ENCODE data around the gene MN1.

Gene MN1

GRCh38 chr22:27799015-27799826 is 2.3 kb downstream of the MN1 start:
- no peak for DNase-seq (ENCODE audit: low read depth)

GRCh38 chr22:27798511-27799014 is 3.0 kb downstream of the MN1 start:
- no peak for DNase-seq (ENCODE audit: low read depth)

- DNase-seq (ENCODE audit: low read depth): no peak
Observed at GRCh38 chr22:27797520-27798391, 3.8 kb downstream of the MN1 start.

- no peak for DNase-seq (ENCODE audit: low read depth)
Observed at GRCh38 chr22:27796829-27797519, 4.6 kb downstream of the MN1 start.

GRCh38 chr22:27795696-27796517 is 5.6 kb downstream of the MN1 start:
- no peak for DNase-seq (ENCODE audit: low read depth)

- no peak for DNase-seq (ENCODE audit: low read depth)
Observed at GRCh38 chr22:27795053-27795452, 6.5 kb downstream of the MN1 start.

GRCh38 chr22:27794226-27794625 is 7.3 kb downstream of the MN1 start:
- no peak for DNase-seq (ENCODE audit: low read depth)

- DNase-seq (ENCODE audit: low read depth): no peak
Observed at GRCh38 chr22:27793576-27793975, 8.0 kb downstream of the MN1 start.

- DNase-seq (ENCODE audit: low read depth): no peak
Observed at GRCh38 chr22:27792452-27793161, 8.9 kb downstream of the MN1 start.

GRCh38 chr22:27791859-27792241 is 9.7 kb downstream of the MN1 start:
- no peak for DNase-seq (ENCODE audit: low read depth)

GRCh38 chr22:27791159-27791858 is 10.2 kb downstream of the MN1 start:
- no peak for DNase-seq (ENCODE audit: low read depth)

- DNase-seq (ENCODE audit: low read depth): no peak
Observed at GRCh38 chr22:27790376-27791158, 11.0 kb downstream of the MN1 start.

GRCh38 chr22:27788500-27789288 is 12.9 kb downstream of the MN1 start:
- no peak for DNase-seq (ENCODE audit: low read depth)

- DNase-seq (ENCODE audit: low read depth): no peak
Observed at GRCh38 chr22:27786965-27787364, 14.6 kb downstream of the MN1 start.

GRCh38 chr22:27786291-27786932 is 15.1 kb downstream of the MN1 start:
- no peak for DNase-seq (ENCODE audit: low read depth)

- no peak for DNase-seq (ENCODE audit: low read depth)
Observed at GRCh38 chr22:27785831-27786230, 15.7 kb downstream of the MN1 start.

GRCh38 chr22:27784120-27784475 is 17.5 kb downstream of the MN1 start:
- no peak for DNase-seq (ENCODE audit: low read depth)

- DNase-seq (ENCODE audit: low read depth): no peak
Observed at GRCh38 chr22:27783436-27784119, 18.0 kb downstream of the MN1 start.
